Measurements from ENCODE around the gene ALPK3. TPM values are rescaled to one million over a fixed set of nuclear protein-coding genes. Genes with fewer than 3 reads are reported as not detected.

The ALPK3 gene
- total RNA-seq, 3 donors from 2014 or later (not counting 1 experiment from before 2014, with no cell fraction given) = 0.35 to 1.1 (median 0.63) TPM

DNA sequence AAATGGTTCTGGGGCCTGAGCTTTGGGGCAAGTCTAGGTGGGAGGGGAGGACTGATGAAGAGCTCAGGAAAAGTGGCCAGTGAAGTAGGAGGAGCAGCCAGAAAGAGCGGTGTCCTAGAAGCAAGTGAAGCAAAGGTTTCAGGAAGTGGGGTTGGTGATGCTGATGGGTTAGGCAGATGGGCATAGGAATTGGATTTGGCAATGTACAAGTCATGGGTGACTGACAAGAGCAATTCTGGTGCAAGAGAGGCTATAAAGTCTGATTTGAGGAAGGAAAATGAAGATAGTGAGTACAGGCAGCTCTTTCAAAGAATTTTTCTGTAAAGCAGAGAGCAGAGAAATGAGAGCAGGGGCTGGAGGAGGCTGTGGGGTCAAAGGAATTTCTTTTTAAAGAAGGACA is 19.7 kb downstream of the ALPK3 start:
- intact Hi-C loops (cut with micrococcal nuclease) = no loop called here

DNA sequence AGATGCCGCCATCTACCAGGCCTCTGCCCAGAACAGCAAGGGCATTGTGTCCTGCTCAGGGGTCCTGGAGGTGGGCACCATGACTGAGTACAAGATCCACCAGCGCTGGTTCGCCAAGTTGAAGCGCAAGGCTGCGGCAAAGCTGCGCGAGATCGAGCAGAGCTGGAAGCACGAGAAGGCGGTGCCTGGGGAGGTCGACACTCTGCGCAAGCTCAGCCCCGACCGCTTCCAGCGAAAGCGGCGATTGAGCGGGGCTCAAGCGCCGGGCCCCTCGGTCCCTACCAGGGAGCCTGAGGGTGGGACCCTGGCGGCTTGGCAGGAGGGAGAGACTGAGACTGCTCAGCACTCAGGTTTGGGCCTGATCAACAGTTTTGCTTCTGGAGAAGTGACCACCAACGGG is 22.6 kb downstream of the ALPK3 start:
- Mint-ChIP-seq H3K27me3 (ENCODE audit: low read depth in 2 of 2) (no peaks in the 10 kb centered on the region), H3K4me1 (peaks cover 0 to 3% of the 10 kb centered on the region in 2 donors), H3K27ac (no peak overlapping the region), H3K36me3 (no peaks in the 10 kb centered on the region), H3K4me3 (no peak overlapping the region), H3K9me3 (no peaks in the 10 kb centered on the region)
- ATAC-seq (no peak), DNase-seq (no peak)
- Histone ChIP-seq H3K4me1 (ENCODE audit: control insufficient read depth, insufficient read depth, low read length) (no peaks in the 10 kb centered on the region), H3K4me3 (ENCODE audit: low read length) (no peak overlapping the region), H3K9me3 (ENCODE audit: control insufficient read depth, insufficient read depth, low read length) (no peaks in the 10 kb centered on the region), H3K27ac (ENCODE audit: low read length) (no peak overlapping the region), H3K27me3 (ENCODE audit: control insufficient read depth, insufficient read depth, low read length) (no peaks in the 10 kb centered on the region), H3K36me3 (ENCODE audit: control insufficient read depth, insufficient read depth, low read length) (no peaks in the 10 kb centered on the region)
- intact Hi-C loops (cut with micrococcal nuclease) = loop anchor here (10.0 kb wide), 1 partner anchor 205 kb away; no protein-coding TSS in a partner anchor
- 96% methylated on average over 23 of the region's 23 CpGs for WGBS (ENCODE audit: insufficient coverage)
- TF ChIP-seq, protein P1, sequence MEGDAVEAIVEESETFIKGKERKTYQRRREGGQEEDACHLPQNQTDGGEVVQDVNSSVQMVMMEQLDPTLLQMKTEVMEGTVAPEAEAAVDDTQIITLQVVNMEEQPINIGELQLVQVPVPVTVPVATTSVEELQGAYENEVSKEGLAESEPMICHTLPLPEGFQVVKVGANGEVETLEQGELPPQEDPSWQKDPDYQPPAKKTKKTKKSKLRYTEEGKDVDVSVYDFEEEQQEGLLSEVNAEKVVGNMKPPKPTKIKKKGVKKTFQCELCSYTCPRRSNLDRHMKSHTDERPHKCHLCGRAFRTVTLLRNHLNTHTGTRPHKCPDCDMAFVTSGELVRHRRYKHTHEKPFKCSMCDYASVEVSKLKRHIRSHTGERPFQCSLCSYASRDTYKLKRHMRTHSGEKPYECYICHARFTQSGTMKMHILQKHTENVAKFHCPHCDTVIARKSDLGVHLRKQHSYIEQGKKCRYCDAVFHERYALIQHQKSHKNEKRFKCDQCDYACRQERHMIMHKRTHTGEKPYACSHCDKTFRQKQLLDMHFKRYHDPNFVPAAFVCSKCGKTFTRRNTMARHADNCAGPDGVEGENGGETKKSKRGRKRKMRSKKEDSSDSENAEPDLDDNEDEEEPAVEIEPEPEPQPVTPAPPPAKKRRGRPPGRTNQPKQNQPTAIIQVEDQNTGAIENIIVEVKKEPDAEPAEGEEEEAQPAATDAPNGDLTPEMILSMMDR (IDR thresholded peaks at IDR 0.05) = no peak

More for the DNA sequence above, 19.7 kb downstream of the ALPK3 start:
- H3K27ac ChIP-seq (ENCODE audit: low read length) = no peak overlapping the region
- no peaks in the 10 kb centered on the region for H3K36me3 ChIP-seq (ENCODE audit: control insufficient read depth, insufficient read depth, low read length)
- DNase-seq (no peak), ATAC-seq (no peak)
- no peaks in the 10 kb centered on the region for H3K4me1 ChIP-seq (ENCODE audit: control insufficient read depth, insufficient read depth, low read length)
- H3K4me3 ChIP-seq (ENCODE audit: low read length) = no peak overlapping the region
- Mint-ChIP-seq H3K27me3 (ENCODE audit: low read depth in 2 of 2) (no peaks in the 10 kb centered on the region), H3K27ac (no peak overlapping the region), H3K4me1 (peaks cover 0 to 3% of the 10 kb centered on the region in 2 donors), H3K36me3 (no peaks in the 10 kb centered on the region), H3K4me3 (no peak overlapping the region), H3K9me3 (no peaks in the 10 kb centered on the region)
- 92% methylated on average over 1 of the region's 1 CpG for WGBS (ENCODE audit: insufficient coverage)
- H3K27me3 ChIP-seq (ENCODE audit: control insufficient read depth, insufficient read depth, low read length) = no peaks in the 10 kb centered on the region
- no peaks in the 10 kb centered on the region for H3K9me3 ChIP-seq (ENCODE audit: control insufficient read depth, insufficient read depth, low read length)
- TF ChIP-seq, protein P1 (IDR thresholded peaks at IDR 0.05) = no peak

DNA sequence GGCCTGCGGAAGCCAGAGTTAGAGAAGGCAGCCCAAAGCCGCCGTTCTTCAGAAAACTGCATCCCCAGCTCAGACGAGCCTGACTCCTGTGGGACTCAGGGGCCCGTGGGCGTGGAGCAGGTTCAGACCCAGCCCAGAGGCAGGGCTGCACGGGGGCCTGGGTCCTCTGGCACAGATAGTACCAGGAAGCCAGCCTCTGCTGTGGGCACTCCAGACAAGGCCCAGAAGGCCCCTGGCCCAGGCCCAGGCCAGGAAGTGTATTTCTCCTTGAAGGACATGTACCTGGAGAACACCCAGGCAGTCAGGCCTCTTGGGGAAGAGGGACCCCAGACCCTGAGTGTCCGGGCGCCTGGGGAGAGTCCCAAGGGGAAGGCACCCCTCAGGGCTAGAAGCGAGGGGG is 23.1 kb downstream of the ALPK3 start:
- H3K4me1 Mint-ChIP-seq = peaks cover 0 to 3% of the 10 kb centered on the region in 2 donors
- ATAC-seq = no peak

More for the DNA sequence above, 23.1 kb downstream of the ALPK3 start:
- intact Hi-C loops (cut with micrococcal nuclease) = loop anchor here (10.0 kb wide), 1 partner anchor 205 kb away; no protein-coding TSS in a partner anchor
- Histone ChIP-seq H3K27ac (ENCODE audit: low read length) (no peak overlapping the region), H3K9me3 (ENCODE audit: control insufficient read depth, insufficient read depth, low read length) (no peaks in the 10 kb centered on the region), H3K27me3 (ENCODE audit: control insufficient read depth, insufficient read depth, low read length) (no peaks in the 10 kb centered on the region), H3K36me3 (ENCODE audit: control insufficient read depth, insufficient read depth, low read length) (no peaks in the 10 kb centered on the region), H3K4me1 (ENCODE audit: control insufficient read depth, insufficient read depth, low read length) (no peaks in the 10 kb centered on the region), H3K4me3 (ENCODE audit: low read length) (no peak overlapping the region)
- WGBS (ENCODE audit: insufficient coverage) = 87% methylated on average over 10 of the region's 10 CpGs
- TF ChIP-seq, protein P1 (IDR thresholded peaks at IDR 0.05) = no peak
- H3K9me3 Mint-ChIP-seq = no peaks in the 10 kb centered on the region
- H3K4me3 Mint-ChIP-seq = no peak overlapping the region
- no peak overlapping the region for H3K27ac Mint-ChIP-seq
- H3K36me3 Mint-ChIP-seq = no peaks in the 10 kb centered on the region
- no peak for DNase-seq
- no peaks in the 10 kb centered on the region for H3K27me3 Mint-ChIP-seq (ENCODE audit: low read depth in 2 of 2)

Data from natural killer cell (primary cell).